K562 (cell line): Measurements from ENCODE around the gene CCDC7. TPM values are rescaled to one million over a fixed set of nuclear protein-coding genes. Genes with fewer than 3 reads are reported as not detected.

Experiments
- ATAC-seq: fragments of 200-7000 bp; cut with Tn5 transposase; 3 replicates; pipeline ENCODE4 v1.9.1; 2020; ENCODE audit warnings: moderate library complexity
- BruUV-seq: library from RNA; stranded (reverse); fragments of 400-500 nt; replicated peaks from 2 replicates; lab custom pipeline; 2021; lab: Mats Ljungman, UMichigan
- CTCF ChIA-PET: fragments of 300-600 bp; formaldehyde crosslinking; extraction: SDS; loops from one replicate; lab custom pipeline; 2021; ENCODE audit warnings: low intra/inter-chr PET ratio; lab: Yijun Ruan, JAX
- POLR2A ChIA-PET: fragments of 300-600, 350-650 bp; sonication (Branson Sonifier 250); formaldehyde crosslinking; extraction: SDS; loops from one replicate; lab custom pipeline; 2021; ENCODE audit warnings: antibody characterized with exemption, inconsistent platforms; lab: Yijun Ruan, JAX
- DNase-seq, 4 experiments: peaks; one replicate each; pipeline versions ENCODE4 v3.0.0 to v3.0.0-alpha.2; 2011 to 2018; ENCODE audit warnings: low spot score in 3 of 4, mixed read lengths in 3 of 4; ENCODE audit errors: extremely low read depth in 1 of 4
- FAIRE-seq: peaks from 2 replicates; lab custom pipeline; 2011; peaks lifted over from hg19 to GRCh38; lab: Jason Lieb, UNC
- H2AFZ ChIP-seq: 2 replicates; pipeline ENCODE4 v1.6.0; 2011; ENCODE audit warnings: low read depth, low read length, control low read depth, inconsistent platforms
- H3K27ac ChIP-seq: fragments of 200-600 bp; 3 replicates; pipeline ENCODE4 v1.8.0; 2011; ENCODE audit warnings: low read depth, mild to moderate bottlenecking, control low read depth, inconsistent platforms, low read length, moderate library complexity, mixed read lengths; ENCODE audit errors: extremely low read depth
- H3K27me3 ChIP-seq, 2 experiments: fragments of 300-600 bp in 1 of 2; 2 replicates in 1 of 2; 3 replicates in 1 of 2; pipeline versions ENCODE4 v1.6.0 to v1.8.0; 2011; ENCODE audit warnings: inconsistent platforms in 2 of 2, low read length in 2 of 2, mild to moderate bottlenecking in 1 of 2, mixed read lengths in 1 of 2, moderate library complexity in 1 of 2; ENCODE audit not compliant: control insufficient read depth in 2 of 2, insufficient read depth in 2 of 2
- H3K36me3 ChIP-seq: fragments of 300-600 bp; 3 replicates; pipeline ENCODE4 v1.8.0; 2011; ENCODE audit warnings: mild to moderate bottlenecking, low read length, inconsistent platforms; ENCODE audit not compliant: control insufficient read depth, insufficient read depth
- H3K4me1 ChIP-seq, 2 experiments: fragments of 200-600 bp in 1 of 2; replicated peaks in 1 of 2; 2 replicates in 1 of 2; 3 replicates in 1 of 2; pipeline versions ENCODE4 v1.5.1 to v1.8.0; 2011; ENCODE audit warnings: inconsistent platforms in 2 of 2, low read length in 2 of 2, mild to moderate bottlenecking in 1 of 2, mixed read lengths in 1 of 2, moderate library complexity in 1 of 2; ENCODE audit not compliant: control insufficient read depth in 2 of 2, insufficient read depth in 2 of 2
- H3K4me2 ChIP-seq: 2 replicates; pipeline ENCODE4 v1.6.1; 2011; ENCODE audit warnings: low read length, control low read depth, inconsistent platforms, mixed read lengths; ENCODE audit not compliant: insufficient read depth
- H3K4me3 ChIP-seq: fragments of 200-600 bp; sonication (generic), shearing (Covaris generic); 2 replicates; pipeline ENCODE4 v1.5.1; 2016; ENCODE audit warnings: control low read depth, inconsistent platforms
- H3K79me2 ChIP-seq: fragments of 200-600 bp; 3 replicates; pipeline ENCODE4 v1.8.0; 2011; ENCODE audit warnings: low read length, inconsistent platforms; ENCODE audit not compliant: control insufficient read depth, insufficient read depth
- H3K9ac ChIP-seq, 2 experiments: 2 replicates each; pipeline versions ENCODE4 v1.6.0 to v1.6.1; 2011; ENCODE audit warnings: low read depth in 2 of 2, low read length in 2 of 2, control low read depth in 1 of 2, inconsistent platforms in 1 of 2, mild to moderate bottlenecking in 1 of 2, mixed read lengths in 1 of 2; ENCODE audit not compliant: insufficient read depth in 1 of 2
- H3K9me1 ChIP-seq: one replicate; pipeline ENCODE4 v1.6.0; 2011; ENCODE audit warnings: inconsistent platforms, mild to moderate bottlenecking, low read length, moderate library complexity; ENCODE audit not compliant: control insufficient read depth, insufficient read depth
- H3K9me3 ChIP-seq: replicated peaks from 2 replicates; pipeline ENCODE4 v1.5.1; 2011; ENCODE audit warnings: low read depth, low read length, inconsistent platforms; ENCODE audit not compliant: control insufficient read depth, insufficient read depth
- H4K20me1 ChIP-seq: replicated peaks from 2 replicates; pipeline ENCODE4 v1.6.1; 2011; ENCODE audit warnings: low read length, inconsistent platforms, mixed read lengths; ENCODE audit not compliant: control insufficient read depth, insufficient read depth
- ATF6 ChIP-seq: sonication (generic); formaldehyde crosslinking; IDR thresholded peaks from 2 replicates; pipeline ENCODE4 v1.4.0; 2020; ENCODE audit warnings: mild to moderate bottlenecking, missing genetic modification reagents
- BCOR ChIP-seq: fragments of 450-650 bp; IDR thresholded peaks from 2 replicates; pipeline ENCODE4 v1.6.1; 2016
- BMI1 ChIP-seq: fragments of 150-350 bp; IDR thresholded peaks from 2 replicates; pipeline ENCODE4 v1.6.1; 2014; ENCODE audit warnings: low read length
- C11orf30 ChIP-seq: fragments of 450-650 bp; IDR thresholded peaks from 2 replicates; pipeline ENCODE4 v1.6.1; 2016; ENCODE audit warnings: low read depth, mild to moderate bottlenecking
- CGGBP1 ChIP-seq: fragments of 250-450 bp; sonication (Bioruptor Pico); IDR thresholded peaks from 2 replicates; pipeline ENCODE4 v1.9.0; 2021; ENCODE audit warnings: mild to moderate bottlenecking
- HDGF ChIP-seq: fragments of 450-650 bp; IDR thresholded peaks from 2 replicates; pipeline ENCODE4 v1.6.1; 2016
- PHF8 ChIP-seq: fragments of 200-600 bp; sonication (generic); IDR thresholded peaks from 2 replicates; pipeline ENCODE4 v1.6.1; 2012; ENCODE audit warnings: mixed run types, mild to moderate bottlenecking, inconsistent platforms, low read length, moderate library complexity, borderline replicate concordance
- POLR3A ChIP-seq: IDR thresholded peaks from 2 replicates; pipeline ENCODE4 v1.6.1; 2011; ENCODE audit warnings: borderline replicate concordance, mild to moderate bottlenecking, moderate library complexity; ENCODE audit not compliant: insufficient read length, insufficient read depth; ENCODE audit errors: extremely low read depth
- RFX7 ChIP-seq: fragments of 250-450 bp; sonication (Bioruptor Pico); IDR thresholded peaks from 2 replicates; pipeline ENCODE4 v1.5.1; 2021; ENCODE audit warnings: mild to moderate bottlenecking
- SFPQ ChIP-seq: fragments of 200-400 bp; formaldehyde crosslinking; IDR thresholded peaks from 2 replicates; pipeline ENCODE4 v1.6.1; 2017; ENCODE audit warnings: mild to moderate bottlenecking, low read depth, low read length, moderate library complexity
- SMAD2 ChIP-seq: fragments of 150-350 bp; IDR thresholded peaks from 2 replicates; pipeline ENCODE4 v1.6.1; 2014; ENCODE audit warnings: low read depth, mild to moderate bottlenecking, low read length
- ZNF316 ChIP-seq: fragments of 450-650 bp; IDR thresholded peaks from 2 replicates; pipeline ENCODE4 v1.6.1; 2016
- ZNF584 ChIP-seq: fragments of 200-800 bp; sonication (Bioruptor generic); IDR thresholded peaks from 2 replicates; pipeline ENCODE4 v1.6.1; 2016; ENCODE audit warnings: low read depth, mild to moderate bottlenecking, missing genetic modification characterization, missing compliant biosample characterization
- in situ Hi-C: fragments of 300-500 bp; cut with MboI; formaldehyde crosslinking; loops from 4 replicates; pipeline ENCODE4 v1.15.0; 2018; ENCODE audit warnings: inconsistent platforms, mixed read lengths
- intact Hi-C: fragments of 100-400 bp; cut with micrococcal nuclease; formaldehyde crosslinking; loops from 2 replicates; pipeline ENCODE4 v1.14.2; 2022
- polyA plus RNA-seq, 8 experiments: library from polyadenylated mRNA; depleted of rRNA in 4 of 8; stranded (reverse) in 5 of 8; unstranded in 3 of 8; fragments of >200 nt; fragmentation: Nextera tagmentation in 2 of 8; fragmentation: Illumina TruSeq in 1 of 8; extraction: Ambion mirVana in 2 of 8; extraction: Trizol in 1 of 8; gene quantifications; 2 replicates each; pipeline versions ENCODE4 v1.2.1 to v1.2.3, GENCODE V29; 2011 to 2014; ENCODE audit warnings: inconsistent platforms in 1 of 8, missing spikeins in 1 of 8
- total RNA-seq, 7 experiments: library from RNA; depleted of rRNA in 6 of 7; stranded (reverse); fragments of >200 nt in 6 of 7; fragmentation: Illumina TruSeq in 2 of 7; extraction: Trizol in 2 of 7; gene quantifications; 2 replicates each; pipeline versions ENCODE4 v1.2.1 to v1.2.3, GENCODE V29; 2011 to 2021; ENCODE audit warnings: low replicate concordance in 1 of 7

The CCDC7 gene
- total and polyA plus RNA-seq, 9 of the 15 experiments (the other 6 are each of a cell fraction or from before 2014, with no cell fraction given), result 1.5 to 6.6 (median 2.7) TPM

- H3K36me3 ChIP-seq, result no peaks in the 10 kb centered on the region
- CTCF ChIA-PET, result no interaction called here
- H3K4me3 ChIP-seq, result no peak overlapping the region
- H3K4me1 ChIP-seq, result peaks cover 0 to 4% of the 10 kb centered on the region in 2 experiments; a peak in 1 of 5 replicates
- DNase-seq (no peak), FAIRE-seq (no peak), ATAC-seq (no peak)
- intact Hi-C loops (no loop called here), in situ Hi-C loops (no loop called here)
- POLR2A ChIA-PET, result interaction anchor here (0.6 to 1.0 kb wide), 2 partner anchors 14 to 84 kb away, joined by 3 read pairs; no protein-coding TSS in a partner anchor
- H3K27me3 ChIP-seq, result no peaks in the 10 kb centered on the region
- no peaks in the 10 kb centered on the region for H3K79me2 ChIP-seq
- H2AFZ ChIP-seq, result no peak overlapping the region
- H4K20me1 ChIP-seq, result no peaks in the 10 kb centered on the region
- H3K27ac ChIP-seq, result no peak overlapping the region
- 0 out of 2 replicates have a peak, but pooled peaks cover 2% of the 10 kb centered on the region for H3K9me3 ChIP-seq
- no peak overlapping the region for H3K4me2 ChIP-seq
- H3K9me1 ChIP-seq, result no peaks in the 10 kb centered on the region
- TF ChIP-seq HDGF (no peak), C11orf30 (peak; percentile 28; the same call in 1 of the 2 replicates), ZNF316 (peak; percentile 47)
- BruUV-seq, result no TSS peak
- H3K9ac ChIP-seq, result no peak overlapping the region
Measured at GRCh38 chr10:32877915-32878314, 432.0 kb downstream of the CCDC7 start.

- peaks cover 0 to 4% of the 10 kb centered on the region in 2 experiments; a peak in 1 of 5 replicates for H3K4me1 ChIP-seq
- H3K9me1 ChIP-seq, result no peaks in the 10 kb centered on the region
- H3K36me3 ChIP-seq, result no peaks in the 10 kb centered on the region
- BruUV-seq, result no TSS peak
- intact Hi-C loops (no loop called here), in situ Hi-C loops (no loop called here)
- no peaks in the 10 kb centered on the region for H3K27me3 ChIP-seq
- DNase-seq, result no peak
- no peak overlapping the region for H2AFZ ChIP-seq
- no peak overlapping the region for H3K9ac ChIP-seq
- FAIRE-seq, result no peak
- no peaks in the 10 kb centered on the region for H3K79me2 ChIP-seq
- ATAC-seq, result no peak
- H3K27ac ChIP-seq, result no peak overlapping the region
- H3K4me2 ChIP-seq, result no peak overlapping the region
- H3K9me3 ChIP-seq, result 0 out of 2 replicates have a peak, but pooled peaks cover 2% of the 10 kb centered on the region
- H4K20me1 ChIP-seq, result no peaks in the 10 kb centered on the region
- CTCF ChIA-PET, result no interaction called here
- no peak overlapping the region for H3K4me3 ChIP-seq
- POLR2A ChIA-PET, result interaction anchor here (0.9 kb wide), 1 partner anchor 13 kb away, joined by 3 read pairs; no protein-coding TSS in a partner anchor
- TF ChIP-seq SFPQ, result no peak
- no peak for TF ChIP-seq ATF6 (CRISPR knock-in tag)
- TF ChIP-seq SMAD2, result no peak
- TF ChIP-seq BCOR, result no peak
- TF ChIP-seq POLR3A, result no peak
- no peak for TF ChIP-seq BMI1
- no peak for TF ChIP-seq ZNF584 (CRISPR knock-in tag)
- no peak for TF ChIP-seq CGGBP1
- no peak for TF ChIP-seq PHF8
- TF ChIP-seq RFX7, result no peak
Measured at GRCh38 chr10:32878646-32879045, 432.7 kb downstream of the CCDC7 start.
